ENCODE data around the gene IQGAP1.

The IQGAP1 gene

GRCh38 chr15:90343302-90343790 is 44.7 kb upstream of the IQGAP1 start:
- Histone ChIP-seq H3K9me3 (ENCODE audit: control insufficient read depth, insufficient read depth, low read depth, low read length) (no peaks in the 10 kb centered on the region), H3K36me3 (ENCODE audit: control insufficient read depth in 2 of 2, insufficient read depth in 1 of 2, low read length in 2 of 2) (no peaks in the 10 kb centered on the region), H3K4me3 (ENCODE audit: low read depth, low read length) (no peak overlapping the region), H3K4me1 (ENCODE audit: control insufficient read depth, insufficient read depth, low read length) (peaks cover 4% of the 10 kb centered on the region; the same call in 1 of the 2 replicates), H3K27ac (ENCODE audit: extremely low read depth, low read depth, low read length) (no peak overlapping the region)
- TF ChIP-seq ZBTB6 (tag by site-specific recombination; IDR thresholded peaks at IDR 0.05) (no peak), SCRT2 (tag by site-specific recombination; IDR thresholded peaks at IDR 0.05) (peak; percentile 91)
- CTCF ChIA-PET = interaction anchor here (2.7 kb wide), 1 partner anchor 23 kb away, joined by 12 read pairs; no protein-coding TSS in a partner anchor
- POLR2A ChIA-PET = interaction anchor here (1.8 kb wide), 1 partner anchor 9 kb away, joined by 6 read pairs; the partner anchor contains the start of gene ZNF774

- Histone ChIP-seq H3K4me3 (ENCODE audit: low read depth, low read length) (no peak overlapping the region), H3K36me3 (ENCODE audit: control insufficient read depth in 2 of 2, insufficient read depth in 1 of 2, low read length in 2 of 2) (no peaks in the 10 kb centered on the region), H3K4me1 (ENCODE audit: control insufficient read depth, insufficient read depth, low read length) (peaks cover 4% of the 10 kb centered on the region; the same call in 1 of the 2 replicates), H3K27ac (ENCODE audit: extremely low read depth, low read depth, low read length) (no peak overlapping the region), H3K9me3 (ENCODE audit: control insufficient read depth, insufficient read depth, low read depth, low read length) (no peaks in the 10 kb centered on the region)
- TF ChIP-seq ZBTB11 (tag by site-specific recombination; conservative IDR thresholded peaks at IDR 0.05; ENCODE audit: low read depth) (no peak), ELK4 (IDR thresholded peaks at IDR 0.05; ENCODE audit: borderline replicate concordance, low read depth, low read length) (no peak), OSR2 (tag by site-specific recombination; IDR thresholded peaks at IDR 0.05) (no peak), SCRT1 (tag by site-specific recombination; IDR thresholded peaks at IDR 0.05; ENCODE audit: borderline replicate concordance) (no peak), INSM2 (tag by site-specific recombination; IDR thresholded peaks at IDR 0.05) (no peak), ZNF10 (tag by site-specific recombination; IDR thresholded peaks at IDR 0.05) (no peak), ZNF184 (tag by site-specific recombination; IDR thresholded peaks at IDR 0.05) (no peak), SCRT2 (tag by site-specific recombination; IDR thresholded peaks at IDR 0.05) (no peak), ZXDB (tag by site-specific recombination; IDR thresholded peaks at IDR 0.05) (no peak), ZNF610 (tag by site-specific recombination; IDR thresholded peaks at IDR 0.05; ENCODE audit: borderline replicate concordance) (no peak), HIC1 (tag by site-specific recombination; IDR thresholded peaks at IDR 0.05) (no peak), REST (tag by site-specific recombination; IDR thresholded peaks at IDR 0.05) (no peak)
- ChIA-PET CTCF (interaction anchor here (1.0 to 2.7 kb wide), 3 partner anchors 14 to 138 kb away, joined by 3 to 12 read pairs (median 3); no protein-coding TSS in a partner anchor), POLR2A (no interaction called here)
Measured at GRCh38 chr15:90344662-90345061, 43.4 kb upstream of the IQGAP1 start.

Data from HEK293 (cell line).